ENCODE measurements around the gene ERN1. TPM values are rescaled to one million over a fixed set of nuclear protein-coding genes. Genes with fewer than 3 reads are reported as not detected.
"Not testable (repeated sequence)": the region's sequence is repeated elsewhere in the genome, so short reads cannot be mapped to it uniquely, and the experiment has no call there.

Gene ERN1
- total and polyA plus RNA-seq, 3 experiments from 2014 or later, result 24.7 to 92.1 (median 25.5) TPM

- Mint-ChIP-seq H3K9me3 (peaks cover 0 to 2% (median 2%) of the 10 kb centered on the region in 5 donors), H3K27ac (peak overlapping the region; percentile 94 to 100 (median 98)), H3K36me3 (peaks cover 0 to 4% (median 0%) of the 10 kb centered on the region in 3 donors), H3K4me1 (peaks cover 52 to 79% (median 72%) of the 10 kb centered on the region in 3 donors), H3K27me3 (peaks cover 0 to 5% of the 10 kb centered on the region in 2 donors), H3K4me3 (peak overlapping the region; percentile 51 to 94 (median 82))
- Histone ChIP-seq H3K27me3 (ENCODE audit: insufficient read depth, low read length, poor library complexity, severe bottlenecking) (no peaks in the 10 kb centered on the region), H3K27ac (ENCODE audit: low read depth, low read length) (peak overlapping the region; percentile 81), H3K4me3 (ENCODE audit: low read length) (peak overlapping the region; percentile 58), H3K9me3 (ENCODE audit: low read length) (no peaks in the 10 kb centered on the region), H3K36me3 (ENCODE audit: insufficient read depth, low read length) (no peaks in the 10 kb centered on the region), H3K4me1 (ENCODE audit: insufficient read depth, low read length) (peaks cover 69% of the 10 kb centered on the region)
- peak in 4 of 5 donors; percentile 43 to 78 (median 54) for DNase-seq
- ChIA-PET CTCF (interaction anchor here (0.7 to 15.0 kb wide), 40 partner anchors 8 to 135 kb away, joined by 3 to 334 read pairs (median 5); partner anchors contain the start of genes CD79B, CSHL1, ERN1 and GH1), POLR2A (interaction anchor here (0.9 to 3.0 kb wide), 12 partner anchors 8 to 251 kb away, joined by 3 to 20 read pairs (median 10); partner anchors contain the start of genes DDX42, ERN1, GH1 and PRR29)
Measured at GRCh38 chr17:64024781-64025731, 104.9 kb downstream of the ERN1 start.

DNA sequence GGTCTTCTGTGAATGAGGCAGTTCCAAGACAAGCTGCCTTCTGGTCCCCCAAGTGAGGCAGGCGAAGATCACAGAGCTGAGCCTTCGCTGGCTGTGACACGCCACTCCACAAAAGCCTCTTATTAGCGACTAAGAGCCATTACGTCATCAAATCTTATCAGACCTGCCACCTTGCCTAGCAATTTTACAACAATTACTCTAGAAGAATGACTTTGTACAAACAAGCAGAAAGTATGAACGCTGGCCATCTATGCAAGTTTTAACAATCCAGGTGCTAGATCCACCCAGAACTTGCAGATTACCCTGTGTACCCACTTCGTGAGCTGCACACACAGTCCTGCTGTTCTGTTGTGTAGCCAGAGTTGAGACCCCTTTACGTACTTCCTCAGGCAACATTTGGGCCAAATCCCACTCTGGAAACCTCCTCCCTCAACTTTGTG, 105.7 kb downstream of the ERN1 start:
- H3K36me3 ChIP-seq (ENCODE audit: insufficient read depth, low read length), result no peaks in the 10 kb centered on the region
- Mint-ChIP-seq H3K27me3 (peaks cover 0 to 5% of the 10 kb centered on the region in 2 donors), H3K36me3 (peaks cover 0 to 8% (median 0%) of the 10 kb centered on the region in 3 donors), H3K27ac (peak overlapping the region; percentile 94 to 100 (median 98)), H3K4me1 (peaks cover 52 to 85% (median 71%) of the 10 kb centered on the region in 3 donors), H3K9me3 (peaks cover 0 to 2% (median 2%) of the 10 kb centered on the region in 5 donors), H3K4me3 (peak overlapping the region in 6 of 7 donors; percentile 51 to 94 (median 82))
- no peaks in the 10 kb centered on the region for H3K9me3 ChIP-seq (ENCODE audit: low read length)
- POLR2A ChIA-PET, result interaction anchor here (2.1 to 3.0 kb wide), 6 partner anchors 8 to 122 kb away, joined by 8 to 20 read pairs (median 14); partner anchors contain the start of genes ERN1, GH1 and PRR29
- H3K27ac ChIP-seq (ENCODE audit: low read depth, low read length), result peak overlapping the region; percentile 81
- H3K27me3 ChIP-seq (ENCODE audit: insufficient read depth, low read length, poor library complexity, severe bottlenecking), result no peaks in the 10 kb centered on the region
- CTCF ChIA-PET, result interaction anchor here (1.7 to 15.0 kb wide), 13 partner anchors 11 to 122 kb away, joined by 4 to 334 read pairs (median 13); partner anchors contain the start of genes CD79B, CSHL1, ERN1 and GH1
- peaks cover 69% of the 10 kb centered on the region for H3K4me1 ChIP-seq (ENCODE audit: insufficient read depth, low read length)
- DNase-seq, result no peak
- H3K4me3 ChIP-seq (ENCODE audit: low read length), result no peak overlapping the region

DNA sequence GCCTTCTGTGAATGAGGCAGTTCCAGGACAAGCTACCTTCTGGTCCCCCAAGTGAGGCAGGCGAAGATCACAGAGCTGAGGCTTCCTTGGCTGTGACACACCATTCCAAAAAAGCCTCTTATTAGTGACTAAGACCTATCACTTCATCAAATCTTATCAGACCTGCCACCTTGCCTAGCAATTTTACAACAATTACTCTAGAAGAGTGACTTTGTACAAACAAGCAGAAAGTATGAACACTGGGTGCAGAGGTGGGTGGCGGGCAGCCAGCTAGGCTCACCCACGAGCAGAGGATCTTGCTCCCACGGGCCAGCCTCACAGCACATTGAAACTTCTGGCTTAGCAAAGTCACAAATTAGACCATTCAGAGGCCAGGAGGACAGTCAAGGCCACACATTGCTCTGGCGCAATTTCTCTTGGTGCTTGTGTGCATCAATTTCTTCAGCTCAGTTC, 107.3 kb downstream of the ERN1 start:
- peaks cover 0 to 10% (median 3%) of the 10 kb centered on the region in 3 donors for H3K36me3 Mint-ChIP-seq
- Histone ChIP-seq H3K9me3 (ENCODE audit: low read length) (no peaks in the 10 kb centered on the region), H3K4me1 (ENCODE audit: insufficient read depth, low read length) (peaks cover 79% of the 10 kb centered on the region), H3K27me3 (ENCODE audit: insufficient read depth, low read length, poor library complexity, severe bottlenecking) (no peaks in the 10 kb centered on the region), H3K4me3 (ENCODE audit: low read length) (no peak overlapping the region), H3K36me3 (ENCODE audit: insufficient read depth, low read length) (no peaks in the 10 kb centered on the region), H3K27ac (ENCODE audit: low read depth, low read length) (no peak overlapping the region)
- H3K4me1 Mint-ChIP-seq, result peaks cover 60 to 85% (median 67%) of the 10 kb centered on the region in 3 donors
- H3K9me3 Mint-ChIP-seq, result peaks cover 0 to 2% (median 2%) of the 10 kb centered on the region in 5 donors
- peak overlapping the region; percentile 58 to 87 (median 66) for H3K4me3 Mint-ChIP-seq
- ChIA-PET CTCF (interaction anchor here (0.8 to 15.0 kb wide), 4 partner anchors 28 to 111 kb away, joined by 3 to 246 read pairs (median 20); partner anchors contain the start of genes GH1 and PRR29), POLR2A (interaction anchor here (0.7 to 3.0 kb wide), 4 partner anchors 29 to 111 kb away, joined by 3 to 15 read pairs (median 5); partner anchors contain the start of gene ERN1)
- H3K27me3 Mint-ChIP-seq, result peaks cover 0 to 5% of the 10 kb centered on the region in 2 donors
- no peak for DNase-seq
- H3K27ac Mint-ChIP-seq, result peak overlapping the region; percentile 89 to 100 (median 99)

DNA sequence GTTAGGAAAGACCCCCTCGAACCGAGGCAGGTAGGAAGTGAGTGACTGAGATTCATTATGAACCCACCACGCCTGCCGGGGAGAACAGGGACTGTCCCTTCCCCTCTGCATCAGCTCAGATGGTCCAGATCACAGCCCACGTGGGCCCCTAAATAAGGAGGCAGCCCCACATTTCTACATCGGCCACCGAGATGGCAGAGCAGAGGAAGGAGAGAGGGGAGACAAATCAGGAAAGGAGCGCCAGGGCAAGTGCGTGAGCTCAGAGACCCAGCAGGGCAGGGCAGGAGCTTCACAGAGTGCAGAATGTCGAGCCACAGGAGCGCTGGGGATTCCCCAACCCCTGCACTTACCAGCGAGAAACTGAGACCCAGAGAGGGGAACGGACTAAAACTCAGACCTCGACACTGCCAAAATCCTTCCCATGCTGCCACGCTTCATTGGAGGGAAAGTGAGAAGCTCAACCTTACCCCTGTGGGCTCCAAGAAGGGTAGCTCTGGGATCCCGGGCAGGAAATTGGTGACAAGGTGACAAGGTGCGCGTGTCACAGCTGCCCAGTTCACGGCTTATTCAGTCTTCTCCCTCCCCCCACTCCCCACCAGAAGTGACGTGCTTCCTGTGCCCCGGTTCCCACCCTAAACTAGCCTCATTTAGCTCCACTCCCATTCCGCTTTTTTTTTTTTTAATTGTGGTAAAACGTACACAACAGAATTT, 109.7 kb downstream of the ERN1 start, which contains the start of gene ICAM2:
Gene ICAM2, minus strand, starts transcription at position 578 of the 711 bp plus-strand sequence. CDS start 13,942 bp downstream, outside the sequence.
- Mint-ChIP-seq H3K36me3 (peaks cover 0 to 11% (median 6%) of the 10 kb centered on the region in 3 donors), H3K27me3 (peaks cover 0 to 5% of the 10 kb centered on the region in 2 donors), H3K4me1 (peaks cover 68 to 90% (median 72%) of the 10 kb centered on the region in 3 donors), H3K4me3 (peak within 1 kb of the TSS; percentile 96 to 100 (median 98)), H3K27ac (peak within 1 kb of the TSS; percentile 99 to 100 (median 100)), H3K9me3 (peaks cover 0 to 2% (median 2%) of the 10 kb centered on the region in 5 donors)
- H3K4me3 ChIP-seq (ENCODE audit: low read length), result peak within 1 kb of the TSS; percentile 83
- POLR2A ChIA-PET, result interaction anchor here (0.6 to 2.6 kb wide), 22 partner anchors 9 to 957 kb away, joined by 3 to 67 read pairs (median 4); partner anchors contain the start of genes CCDC47, DDX42, ERN1 and PRR29
- peak within 1 kb of the TSS; percentile 90 for H3K27ac ChIP-seq (ENCODE audit: low read depth, low read length)
- H3K36me3 ChIP-seq (ENCODE audit: insufficient read depth, low read length), result no peaks in the 10 kb centered on the region
- H3K4me1 ChIP-seq (ENCODE audit: insufficient read depth, low read length), result peaks cover 82% of the 10 kb centered on the region
- CTCF ChIA-PET, result interaction anchor here (0.6 to 15.0 kb wide), 27 partner anchors 10 to 485 kb away, joined by 3 to 246 read pairs (median 4); partner anchors contain the start of genes CD79B, DDX5, ERN1 and GH1
- H3K27me3 ChIP-seq (ENCODE audit: insufficient read depth, low read length, poor library complexity, severe bottlenecking), result no peaks in the 10 kb centered on the region
- no peaks in the 10 kb centered on the region for H3K9me3 ChIP-seq (ENCODE audit: low read length)
- peak; percentile 90 to 98 (median 96) for DNase-seq

GRCh38 chr17:64019551-64019961, 110.4 kb downstream of the ERN1 start:
- H3K4me3 ChIP-seq (ENCODE audit: low read length), result peak overlapping the region; percentile 83
- peaks cover 66 to 89% (median 72%) of the 10 kb centered on the region in 3 donors for H3K4me1 Mint-ChIP-seq
- DNase-seq, result peak in 1 of 5 donors; percentile 54

DNA sequence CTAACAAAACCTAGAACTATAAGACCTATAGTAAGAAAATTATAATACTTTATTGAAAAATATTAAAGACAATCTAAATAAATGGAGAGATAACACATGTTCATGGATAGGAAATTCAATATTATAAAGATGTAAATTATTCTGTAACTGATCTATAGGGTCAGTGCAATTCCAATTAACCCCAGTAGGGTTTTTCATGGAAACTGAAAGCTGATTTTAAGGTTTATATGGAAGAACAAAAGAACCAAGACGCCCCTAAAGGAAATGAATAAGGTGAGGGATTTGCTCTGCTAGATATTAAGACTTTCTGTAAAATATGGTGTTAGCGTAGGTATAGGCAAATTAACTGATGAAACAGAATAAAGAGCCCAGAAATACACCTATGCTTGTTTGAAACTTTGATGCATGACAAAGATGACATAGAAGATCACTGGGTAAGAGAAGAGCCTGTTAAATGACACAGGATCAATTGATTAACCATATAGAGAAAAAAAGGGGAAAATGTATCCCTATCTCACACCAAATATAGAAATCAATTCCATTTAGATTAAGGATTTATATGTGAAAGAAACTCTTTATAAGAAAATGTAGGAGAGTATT, 112.5 kb downstream of the ERN1 start:
- Mint-ChIP-seq H3K27me3 (peaks cover 0 to 7% of the 10 kb centered on the region in 2 donors), H3K36me3 (peaks cover 0 to 13% (median 6%) of the 10 kb centered on the region in 3 donors), H3K4me1 (peaks cover 68 to 89% (median 74%) of the 10 kb centered on the region in 3 donors), H3K9me3 (peaks cover 0 to 2% (median 2%) of the 10 kb centered on the region in 5 donors), H3K27ac (peak overlapping the region; percentile 77 to 100 (median 98)), H3K4me3 (peak overlapping the region; percentile 93 to 100 (median 98))
- POLR2A ChIA-PET, result interaction anchor here (0.6 to 1.9 kb wide), 5 partner anchors 8 to 128 kb away, joined by 3 to 14 read pairs (median 5); partner anchors contain the start of gene PRR29
- peaks cover 79% of the 10 kb centered on the region for H3K4me1 ChIP-seq (ENCODE audit: insufficient read depth, low read length)
- H3K36me3 ChIP-seq (ENCODE audit: insufficient read depth, low read length), result no peaks in the 10 kb centered on the region
- no peaks in the 10 kb centered on the region for H3K27me3 ChIP-seq (ENCODE audit: insufficient read depth, low read length, poor library complexity, severe bottlenecking)
- DNase-seq, result peak in 1 of 5 donors; percentile 34
- no peaks in the 10 kb centered on the region for H3K9me3 ChIP-seq (ENCODE audit: low read length)
- H3K4me3 ChIP-seq (ENCODE audit: low read length), result peak overlapping the region; percentile 59
- no peak overlapping the region for H3K27ac ChIP-seq (ENCODE audit: low read depth, low read length)
- CTCF ChIA-PET, result interaction anchor here (0.9 to 3.1 kb wide), 11 partner anchors 10 to 116 kb away, joined by 3 to 45 read pairs (median 4); partner anchors contain the start of gene PRR29

More at GRCh38 chr17:64019551-64019961, 110.4 kb downstream of the ERN1 start:
- Mint-ChIP-seq H3K36me3 (peaks cover 0 to 11% (median 6%) of the 10 kb centered on the region in 3 donors), H3K27ac (peak overlapping the region; percentile 99 to 100 (median 100)), H3K4me3 (peak overlapping the region; percentile 96 to 100 (median 98))
- Histone ChIP-seq H3K27ac (ENCODE audit: low read depth, low read length) (peak overlapping the region; percentile 90), H3K4me1 (ENCODE audit: insufficient read depth, low read length) (peaks cover 80% of the 10 kb centered on the region)
- H3K9me3 ChIP-seq (ENCODE audit: low read length); H3K36me3 ChIP-seq (ENCODE audit: insufficient read depth, low read length); H3K9me3 Mint-ChIP-seq; H3K27me3 ChIP-seq (ENCODE audit: insufficient read depth, low read length, poor library complexity, severe bottlenecking); H3K27me3 Mint-ChIP-seq: not testable (repeated sequence)
- ChIA-PET CTCF (interaction anchor here (0.6 to 15.0 kb wide), 20 partner anchors 9 to 475 kb away, joined by 3 to 246 read pairs (median 5); partner anchors contain the start of genes CD79B, ERN1, GH1 and PRR29), POLR2A (interaction anchor here (0.7 to 2.6 kb wide), 13 partner anchors 9 to 319 kb away, joined by 3 to 67 read pairs (median 12); partner anchors contain the start of genes ERN1 and PRR29)
